Stimulated activated CD4-positive, alpha-beta T cell treated with anti-CD3 and anti-CD28 coated beads, Interleukin-2, amount 100 ng/mL, for 24 hours (primary cell): ENCODE data around the gene SMURF1.
"Not testable (repeated sequence)": the region's sequence is repeated elsewhere in the genome, so short reads cannot be mapped to it uniquely, and the experiment has no call there.

Experiments
- DNase-seq, 2 donors: peaks; one replicate each; pipeline ENCODE4 v3.0.0-alpha.2; 2020

SMURF1 gene

GRCh38 chr7:99120916-99121315 lies 23.0 kb downstream of the SMURF1 start:
- DNase-seq = no peak

GRCh38 chr7:99120501-99120900 lies 23.4 kb downstream of the SMURF1 start:
- DNase-seq = no peak

- no peak for DNase-seq
These were observed 25.8 kb downstream of the SMURF1 start for GRCh38 chr7:99118077-99118476.

- no peak for DNase-seq
These were observed 27.8 kb downstream of the SMURF1 start for GRCh38 chr7:99116144-99116543.

- no peak for DNase-seq
These were observed 28.5 kb downstream of the SMURF1 start for GRCh38 chr7:99115379-99115778.

- DNase-seq = no peak
These were observed 30.9 kb downstream of the SMURF1 start for GRCh38 chr7:99112979-99113378.

GRCh38 chr7:99112097-99112496 lies 31.8 kb downstream of the SMURF1 start:
- no peak for DNase-seq

- DNase-seq = no peak
These were observed 32.3 kb downstream of the SMURF1 start for GRCh38 chr7:99111591-99111990.

GRCh38 chr7:99109108-99110051 lies 34.5 kb downstream of the SMURF1 start:
- peak in 1 of 2 donors; percentile 19 for DNase-seq

- no peak for DNase-seq
These were observed 35.3 kb downstream of the SMURF1 start for GRCh38 chr7:99108613-99109012.

- DNase-seq = no peak
These were observed 37.1 kb downstream of the SMURF1 start for GRCh38 chr7:99106821-99107241.

- DNase-seq = no peak
These were observed 37.5 kb downstream of the SMURF1 start for GRCh38 chr7:99106411-99106810.

GRCh38 chr7:99105756-99106155 lies 38.2 kb downstream of the SMURF1 start:
- DNase-seq = no peak

- DNase-seq = no peak
These were observed 39.3 kb downstream of the SMURF1 start for GRCh38 chr7:99104631-99105030.

- not testable (repeated sequence) for DNase-seq
These were observed 40.1 kb downstream of the SMURF1 start for GRCh38 chr7:99103836-99104235.

- peak; percentile 39 to 51 for DNase-seq
These were observed 40.9 kb downstream of the SMURF1 start for GRCh38 chr7:99102809-99103690.

- DNase-seq = no peak
These were observed 41.5 kb downstream of the SMURF1 start for GRCh38 chr7:99102361-99102760.

GRCh38 chr7:99101516-99101915 lies 42.4 kb downstream of the SMURF1 start:
- DNase-seq = not testable (repeated sequence)

GRCh38 chr7:99099499-99100077 lies 44.3 kb downstream of the SMURF1 start:
- no peak for DNase-seq

GRCh38 chr7:99098824-99099498 lies 44.9 kb downstream of the SMURF1 start:
- no peak for DNase-seq

GRCh38 chr7:99098286-99098823 lies 45.6 kb downstream of the SMURF1 start:
- no peak for DNase-seq

GRCh38 chr7:99097730-99098129 lies 46.2 kb downstream of the SMURF1 start:
- DNase-seq = no peak
